Activated effector memory CD4-positive, alpha-beta T cell treated with Interleukin-2 at 50 U/mL for 16 hours (primary cell): ENCODE measurements around the gene OLIG2.

ENCODE experiments used
- DNase-seq: peaks from one replicate; pipeline ENCODE4 v3.0.0-alpha.2; 2020

OLIG2 gene

DNA sequence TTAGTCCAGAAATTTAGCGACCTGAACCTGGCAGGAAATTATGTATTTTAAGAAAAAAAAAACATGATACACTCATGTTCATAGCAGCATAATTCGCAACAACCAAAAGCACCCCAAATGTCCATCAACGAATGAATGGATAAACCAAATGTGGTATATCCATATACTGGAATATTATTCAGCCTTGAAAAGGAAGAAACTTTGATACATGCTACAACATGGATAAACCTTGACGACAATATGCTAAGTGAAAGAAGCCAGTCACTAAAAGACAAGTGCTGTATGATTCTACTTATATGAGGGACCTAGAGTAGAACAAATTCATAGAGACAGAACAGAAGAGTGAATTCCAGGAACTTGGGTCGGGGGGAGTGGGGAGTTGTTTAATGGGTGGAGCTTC, 43.5 kb downstream of the OLIG2 start:
- DNase-seq, result no peak

DNA sequence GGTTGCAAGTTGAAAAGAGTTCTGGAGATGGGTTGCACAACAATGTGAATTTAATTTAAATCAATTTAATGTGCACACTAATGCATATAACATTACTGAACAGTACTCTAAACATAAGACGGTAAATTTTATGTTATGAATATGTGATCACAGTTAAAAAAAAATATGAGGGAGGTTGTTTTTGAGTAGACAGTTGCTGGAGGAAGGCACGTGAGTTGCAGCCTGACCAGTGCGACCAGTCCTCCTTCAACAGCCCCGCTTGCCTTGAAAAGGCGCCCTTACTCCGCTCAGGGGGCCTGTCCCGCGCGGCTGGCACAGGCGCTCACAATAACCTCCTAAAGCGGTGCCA, 43.9 kb downstream of the OLIG2 start:
- no peak for DNase-seq

DNA sequence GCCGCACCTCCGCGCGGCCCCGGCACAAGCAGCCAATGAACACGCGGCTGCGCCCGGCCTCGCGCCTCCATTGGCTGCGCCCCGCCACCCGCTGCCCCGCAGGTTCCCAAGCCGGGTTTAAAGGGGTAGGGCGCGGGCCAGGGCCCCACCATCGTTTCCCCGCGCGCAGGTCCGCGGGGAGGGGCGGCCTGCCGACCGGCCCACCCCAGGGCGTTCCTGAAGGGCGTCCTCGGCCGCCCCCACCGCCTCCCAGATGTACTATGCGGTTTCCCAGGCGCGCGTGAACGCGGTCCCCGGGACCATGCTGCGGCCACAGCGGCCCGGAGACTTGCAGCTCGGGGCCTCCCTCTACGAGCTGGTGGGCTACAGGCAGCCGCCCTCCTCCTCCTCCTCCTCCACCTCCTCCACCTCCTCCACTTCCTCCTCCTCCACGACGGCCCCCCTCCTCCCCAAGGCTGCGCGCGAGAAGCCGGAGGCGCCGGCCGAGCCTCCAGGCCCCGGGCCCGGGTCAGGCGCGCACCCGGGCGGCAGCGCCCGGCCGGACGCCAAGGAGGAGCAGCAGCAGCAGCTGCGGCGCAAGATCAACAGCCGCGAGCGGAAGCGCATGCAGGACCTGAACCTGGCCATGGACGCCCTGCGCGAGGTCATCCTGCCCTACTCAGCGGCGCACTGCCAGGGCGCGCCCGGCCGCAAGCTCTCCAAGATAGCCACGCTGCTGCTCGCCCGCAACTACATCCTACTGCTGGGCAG, 44.4 kb downstream of the OLIG2 start, which contains the start of gene OLIG1:
Gene OLIG1 (plus strand): TSS at position 148 of the 750 bp plus-strand sequence. CDS start 106 bp downstream, at position 254.
- no peak for DNase-seq

DNA sequence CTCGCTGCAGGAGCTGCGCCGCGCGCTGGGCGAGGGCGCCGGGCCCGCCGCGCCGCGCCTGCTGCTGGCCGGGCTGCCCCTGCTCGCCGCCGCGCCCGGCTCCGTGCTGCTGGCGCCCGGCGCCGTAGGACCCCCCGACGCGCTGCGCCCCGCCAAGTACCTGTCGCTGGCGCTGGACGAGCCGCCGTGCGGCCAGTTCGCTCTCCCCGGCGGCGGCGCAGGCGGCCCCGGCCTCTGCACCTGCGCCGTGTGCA, 44.9 kb downstream of the OLIG2 start:
- DNase-seq, result no peak

- no peak for DNase-seq
Observed at GRCh38 chr21:33070998-33071769, 45.4 kb downstream of the OLIG2 start.

- no peak for DNase-seq
Observed at GRCh38 chr21:33071770-33072306, 46.1 kb downstream of the OLIG2 start.

DNA sequence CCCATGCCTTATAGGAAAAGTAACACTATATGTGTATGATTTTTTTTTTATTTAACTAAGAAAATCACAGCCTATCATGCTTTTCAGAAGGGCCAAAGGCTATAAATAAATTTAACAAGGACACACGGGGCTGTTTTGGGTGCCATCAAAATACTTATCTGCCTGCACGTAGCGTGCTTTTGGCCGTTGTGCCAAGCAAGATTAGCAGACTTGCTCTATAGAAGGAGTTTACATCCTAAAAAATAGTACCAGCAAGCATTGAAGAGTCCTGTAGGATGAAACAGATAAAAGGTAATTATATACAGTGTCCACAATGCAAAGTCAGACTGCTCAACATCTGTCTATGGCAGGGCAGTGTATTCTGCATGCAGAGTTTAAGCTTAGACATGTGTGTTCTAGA, 47.9 kb downstream of the OLIG2 start:
- DNase-seq, result no peak

- no peak for DNase-seq
Observed at GRCh38 chr21:33075128-33075527, 49.4 kb downstream of the OLIG2 start.

GRCh38 chr21:33075596-33076195, 50.0 kb downstream of the OLIG2 start:
- no peak for DNase-seq

GRCh38 chr21:33076600-33077329, 51.0 kb downstream of the OLIG2 start:
- DNase-seq, result no peak
